GM21526 (cell line): ENCODE results near the gene GGTLC3.
"Not testable (repeated sequence)": the region's sequence is repeated elsewhere in the genome, so short reads cannot be mapped to it uniquely, and the experiment has no call there.

Experiments
- ATAC-seq: cut with Tn5 transposase; IDR thresholded peaks from one replicate; pipeline ENCODE4 v1.9.1; 2021; ENCODE audit warnings: moderate library complexity; ENCODE audit not compliant: unreplicated experiment, low FRiP score

Gene GGTLC3

DNA sequence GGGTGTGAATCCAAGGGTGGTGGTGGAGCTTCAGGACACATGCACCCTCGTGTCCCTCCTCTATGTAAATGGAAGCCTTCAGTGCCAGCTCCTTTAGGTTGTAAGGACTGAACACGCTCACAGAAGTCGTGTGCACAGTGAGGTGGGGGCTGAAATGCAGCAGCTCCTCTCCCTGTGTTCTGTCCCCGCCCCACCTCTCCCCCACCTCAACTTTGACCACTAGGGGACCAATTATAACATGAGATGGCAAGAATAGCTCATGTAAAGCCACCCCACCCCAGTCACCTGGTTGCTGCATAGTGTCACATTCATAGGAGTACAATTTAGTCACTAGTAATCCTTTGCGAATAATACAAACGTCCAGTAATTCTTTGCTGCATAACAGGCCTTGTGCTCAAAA lies 4.8 kb upstream of the GGTLC3 start:
- ATAC-seq, result not testable (repeated sequence)

DNA sequence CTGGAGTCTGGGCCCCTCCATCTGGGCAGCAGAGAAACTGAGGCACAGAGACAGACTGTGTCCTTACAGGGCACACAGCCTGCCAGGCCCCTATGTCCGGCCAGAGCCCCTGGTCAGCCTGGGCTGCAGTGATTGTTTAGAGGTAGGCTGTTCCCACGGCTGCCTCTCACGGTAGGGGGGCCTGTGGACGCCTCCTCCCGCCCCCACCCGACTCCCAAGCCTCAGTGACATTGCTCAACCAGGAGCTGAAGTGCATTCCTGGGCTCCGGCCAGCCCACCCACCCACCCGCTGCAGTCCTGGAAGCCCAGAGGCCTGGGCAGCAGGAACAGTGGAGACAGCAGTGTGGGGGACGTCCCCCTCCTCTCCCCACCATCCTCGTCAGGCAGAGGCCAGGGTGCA lies 4.5 kb downstream of the GGTLC3 start:
- ATAC-seq, result not testable (repeated sequence)

DNA sequence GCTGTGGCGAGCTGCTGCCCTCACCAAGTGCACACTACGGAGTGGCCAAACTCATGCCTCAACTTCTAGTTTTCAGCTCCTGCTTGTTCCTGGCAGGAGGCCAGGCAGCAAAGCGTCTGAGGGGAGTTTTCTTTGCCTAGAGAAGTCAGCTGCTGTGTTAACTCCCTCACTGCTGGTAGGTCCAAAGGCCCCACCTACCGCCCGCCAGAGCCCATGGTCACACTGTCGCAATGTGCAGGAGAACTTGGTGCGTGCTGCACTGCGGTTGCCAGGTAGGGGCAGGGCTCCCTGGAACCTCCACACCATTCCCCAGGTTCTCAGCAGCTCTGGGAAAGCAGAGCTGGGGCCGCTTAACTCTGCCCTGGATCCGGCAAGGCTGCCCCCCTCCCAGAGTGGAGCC lies 5.6 kb downstream of the GGTLC3 start:
- not testable (repeated sequence) for ATAC-seq

DNA sequence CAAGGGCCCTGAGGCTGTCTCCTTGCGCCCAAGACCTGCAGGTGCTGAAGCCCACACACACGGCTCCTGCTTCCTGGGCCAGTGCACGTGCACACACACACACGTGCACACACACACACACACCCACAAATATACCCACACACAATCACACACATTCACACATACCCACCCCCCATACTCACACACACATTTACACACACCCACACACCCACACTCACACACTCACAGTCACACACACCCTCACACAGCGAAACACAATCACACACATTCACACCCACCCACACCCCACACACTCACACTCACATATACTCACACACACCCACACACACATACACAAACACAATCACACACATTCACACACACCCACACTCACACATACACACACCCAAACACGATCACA lies 6.6 kb downstream of the GGTLC3 start:
- ATAC-seq, result not testable (repeated sequence)

DNA sequence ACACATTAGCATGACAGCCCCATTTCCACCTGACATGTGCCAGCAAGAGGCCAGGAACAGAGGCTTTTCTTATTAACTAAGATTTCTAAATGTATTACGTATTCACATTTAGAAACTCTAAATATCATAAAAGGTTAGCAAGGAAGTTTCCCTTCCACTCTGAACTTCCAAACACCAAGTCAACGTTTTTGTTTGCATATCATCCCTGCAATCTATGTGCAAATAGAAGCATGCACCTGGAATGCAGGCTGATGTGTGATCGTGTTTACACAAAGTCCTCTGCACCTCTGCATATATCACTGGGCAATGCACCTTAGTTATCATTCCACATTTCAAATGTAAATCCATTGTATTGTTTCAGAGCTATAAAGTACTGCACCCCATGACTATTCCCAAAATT lies 21.7 kb downstream of the GGTLC3 start:
- ATAC-seq, result not testable (repeated sequence)
